Left forelimb (tissue), 1 donor: ENCODE results near the gene MANF.

Experiments
- DNase-seq: peaks from one replicate; pipeline ENCODE4 v3.0.0-alpha.2; 2018; ENCODE audit warnings: low spot score

MANF gene

DNA sequence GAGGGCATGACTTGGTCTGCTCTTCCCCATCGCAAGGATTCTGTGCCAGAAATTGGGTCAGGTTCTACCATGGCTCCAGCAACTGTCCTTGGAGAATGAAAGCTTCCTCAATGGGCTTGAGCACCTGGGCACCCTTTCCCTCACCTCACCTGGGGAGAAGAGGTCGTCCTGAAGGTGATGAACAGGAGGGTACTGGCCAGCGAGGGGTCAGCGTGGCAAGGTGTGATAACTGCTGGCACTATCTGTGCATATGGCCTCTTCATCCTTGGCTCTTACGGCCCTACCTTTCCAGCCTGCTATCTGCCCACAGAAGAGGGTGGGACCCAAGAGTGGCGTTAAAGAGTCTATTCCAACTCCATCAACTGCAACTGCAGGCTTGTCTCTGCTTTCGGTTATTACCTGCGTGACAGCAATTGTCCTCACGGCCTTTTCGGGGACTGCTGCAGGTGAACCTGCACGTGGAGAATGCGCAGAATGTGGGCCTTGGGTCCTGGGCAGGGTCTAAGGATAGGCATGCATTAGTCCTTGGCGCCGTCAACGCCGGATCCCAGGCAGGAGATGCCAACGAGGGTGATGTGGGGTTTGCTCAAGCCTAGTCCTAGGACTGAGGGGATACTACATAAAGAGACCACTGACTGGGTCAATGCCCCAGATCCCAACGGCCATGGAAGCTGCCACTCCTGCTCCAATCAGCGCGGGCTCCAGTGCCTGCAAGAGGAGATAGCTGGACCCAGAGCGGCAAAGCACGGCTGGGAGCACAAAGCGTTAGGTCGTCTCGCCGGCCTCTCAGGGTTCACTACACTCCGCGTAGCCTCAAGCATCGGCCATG, 5.4 kb downstream of the MANF start:
- DNase-seq, result no peak

DNA sequence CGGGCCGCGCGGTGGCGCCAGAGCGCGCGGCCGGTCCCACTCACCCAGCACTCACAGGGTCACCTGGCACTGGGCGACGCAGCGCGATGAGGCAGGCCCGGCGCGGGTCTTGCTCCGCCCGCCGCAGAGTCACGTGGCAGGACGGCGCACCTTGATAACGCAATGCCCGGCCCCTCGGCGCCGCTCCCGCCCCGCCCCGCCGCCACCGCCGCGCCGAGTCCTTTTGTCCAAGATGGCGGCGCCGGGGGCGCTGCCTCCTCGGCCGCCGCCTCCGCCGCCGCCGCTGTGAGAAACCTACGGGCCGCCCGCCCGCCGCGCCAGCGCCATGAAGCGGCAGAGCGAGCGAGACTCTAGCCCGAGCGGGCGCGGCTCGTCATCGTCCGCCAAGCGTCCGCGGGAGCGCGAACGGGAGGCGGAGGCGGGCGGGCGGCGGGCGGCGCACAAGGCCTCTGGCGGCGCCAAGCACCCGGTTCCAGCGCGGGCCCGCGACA, 6.0 kb downstream of the MANF start, which contains the start of gene RBM15B:
TSS of gene RBM15B (plus strand) at position 211 of the 491 bp plus-strand sequence. CDS start at position 326, 115 bp downstream.
- peak; percentile 99 for DNase-seq

DNA sequence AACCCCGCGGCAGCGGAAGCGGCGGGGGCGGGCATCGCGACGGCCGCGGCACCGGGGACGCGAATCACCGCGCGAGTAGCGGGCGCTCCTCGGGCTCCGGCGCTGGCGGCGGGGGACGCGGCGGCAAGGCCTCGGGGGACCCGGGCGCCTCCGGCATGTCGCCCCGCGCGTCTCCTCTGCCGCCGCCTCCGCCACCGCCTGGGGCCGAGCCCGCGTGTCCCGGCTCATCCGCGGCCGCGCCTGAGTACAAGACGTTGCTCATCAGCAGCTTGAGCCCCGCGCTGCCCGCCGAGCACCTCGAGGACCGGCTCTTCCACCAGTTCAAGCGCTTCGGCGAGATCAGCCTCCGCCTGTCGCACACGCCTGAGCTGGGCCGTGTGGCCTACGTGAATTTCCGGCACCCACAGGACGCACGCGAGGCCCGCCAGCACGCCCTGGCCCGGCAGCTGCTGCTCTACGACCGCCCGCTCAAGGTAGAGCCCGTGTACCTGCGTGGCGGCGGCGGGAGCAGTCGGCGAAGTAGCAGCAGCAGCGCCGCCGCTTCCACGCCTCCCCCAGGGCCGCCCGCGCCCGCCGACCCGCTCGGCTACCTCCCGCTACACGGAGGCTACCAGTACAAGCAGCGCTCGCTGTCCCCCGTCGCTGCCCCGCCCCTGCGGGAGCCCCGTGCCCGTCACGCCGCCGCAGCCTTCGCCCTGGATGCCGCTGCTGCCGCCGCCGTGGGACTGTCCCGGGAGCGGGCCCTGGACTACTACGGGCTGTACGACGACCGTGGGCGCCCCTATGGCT, 6.7 kb downstream of the MANF start:
- DNase-seq, result no peak

- no peak for DNase-seq
Measured at GRCh38 chr3:51392355-51393133, 7.5 kb downstream of the MANF start.

- no peak for DNase-seq
Measured at GRCh38 chr3:51393134-51393495, 8.0 kb downstream of the MANF start.

DNA sequence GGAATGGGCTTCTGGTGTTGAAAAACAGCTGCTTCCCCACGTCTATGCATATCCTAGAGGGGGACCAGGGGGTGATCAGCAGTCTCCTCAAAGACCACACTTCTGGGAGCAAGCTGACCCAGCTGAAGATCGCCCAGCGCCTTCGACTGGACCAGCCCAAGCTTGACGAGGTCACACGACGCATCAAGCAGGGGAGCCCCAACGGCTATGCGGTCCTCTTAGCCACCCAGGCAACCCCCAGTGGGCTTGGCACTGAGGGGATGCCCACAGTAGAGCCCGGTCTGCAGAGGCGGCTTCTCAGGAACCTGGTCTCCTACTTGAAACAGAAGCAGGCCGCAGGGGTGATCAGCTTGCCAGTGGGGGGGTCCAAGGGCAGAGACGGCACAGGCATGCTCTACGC, 8.5 kb downstream of the MANF start:
- DNase-seq, result no peak

DNA sequence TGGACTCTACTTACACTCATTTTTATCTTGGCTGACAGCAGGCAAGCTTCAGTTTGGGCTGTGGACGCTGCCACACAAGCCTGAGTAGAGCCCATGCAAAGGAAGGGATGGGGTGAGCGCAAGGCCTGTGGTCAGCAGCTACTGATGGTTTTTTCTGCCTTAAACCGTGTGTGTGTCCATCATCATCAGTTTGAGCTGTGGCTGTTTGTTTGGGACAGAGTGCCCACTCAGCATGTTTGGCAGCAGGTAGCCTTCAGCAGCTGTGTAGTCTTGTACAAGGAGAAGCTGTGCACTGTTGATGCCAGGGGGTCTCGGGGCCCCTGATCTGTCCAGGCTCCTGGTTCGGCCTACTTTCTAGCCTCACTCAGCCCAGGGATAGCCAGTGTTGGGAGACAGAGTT, 9.4 kb downstream of the MANF start:
- DNase-seq, result no peak

DNA sequence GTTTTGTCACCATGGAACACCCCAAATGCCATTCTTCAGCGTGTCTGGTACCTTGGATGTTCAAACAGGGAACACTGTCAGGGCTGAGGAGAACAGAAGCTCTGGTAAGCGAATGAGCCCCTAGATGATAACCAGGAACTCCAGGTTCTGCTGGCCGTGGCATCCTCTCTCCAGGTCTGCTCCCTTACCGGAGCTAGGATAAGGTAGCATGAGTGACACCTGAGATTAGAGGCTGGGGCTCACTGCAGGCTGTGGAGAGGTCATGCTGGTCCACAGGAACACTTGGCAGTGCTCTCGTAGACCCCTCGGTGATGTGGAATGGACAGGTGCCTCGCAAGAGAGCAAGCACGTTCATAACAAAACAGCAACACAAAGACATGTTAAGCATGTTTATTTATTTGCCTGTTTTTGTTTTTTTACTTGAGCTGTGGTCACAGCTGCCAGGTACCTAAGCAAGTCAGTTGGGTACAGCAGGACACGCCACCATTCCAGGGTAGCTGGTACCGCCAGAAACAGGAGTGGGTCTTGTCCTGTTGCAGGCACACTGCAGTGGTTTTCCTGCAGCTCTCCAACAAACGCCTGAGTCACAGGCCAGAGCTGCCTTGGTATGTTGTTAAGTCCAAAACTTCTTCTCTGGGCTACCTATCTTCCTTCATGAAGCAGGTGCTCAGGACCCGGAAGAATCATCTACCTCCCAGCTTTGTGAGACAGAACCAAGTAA, 10.6 kb downstream of the MANF start:
- DNase-seq, result no peak

- DNase-seq, result no peak
Measured at GRCh38 chr3:51396401-51396800, 11.3 kb downstream of the MANF start.

DNA sequence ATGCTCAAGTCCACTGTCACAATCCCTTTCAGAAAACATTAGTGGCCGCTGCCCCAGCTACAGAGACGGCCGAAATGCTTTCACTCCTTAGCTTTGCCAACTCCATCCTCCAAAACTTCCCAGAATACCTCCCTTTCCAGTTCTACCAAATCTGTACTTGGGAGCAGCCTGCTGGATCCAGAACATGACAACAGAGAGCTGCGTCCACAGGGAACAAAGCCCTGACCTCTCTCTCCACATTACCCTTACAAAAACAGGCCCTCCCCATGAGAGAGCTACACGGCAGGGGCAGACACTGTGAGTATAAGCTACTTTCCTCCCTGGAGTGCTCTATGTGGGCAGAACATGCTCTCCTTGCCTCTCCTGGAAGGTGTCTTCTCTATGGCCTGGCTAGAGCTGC, 12.3 kb downstream of the MANF start:
- no peak for DNase-seq

DNA sequence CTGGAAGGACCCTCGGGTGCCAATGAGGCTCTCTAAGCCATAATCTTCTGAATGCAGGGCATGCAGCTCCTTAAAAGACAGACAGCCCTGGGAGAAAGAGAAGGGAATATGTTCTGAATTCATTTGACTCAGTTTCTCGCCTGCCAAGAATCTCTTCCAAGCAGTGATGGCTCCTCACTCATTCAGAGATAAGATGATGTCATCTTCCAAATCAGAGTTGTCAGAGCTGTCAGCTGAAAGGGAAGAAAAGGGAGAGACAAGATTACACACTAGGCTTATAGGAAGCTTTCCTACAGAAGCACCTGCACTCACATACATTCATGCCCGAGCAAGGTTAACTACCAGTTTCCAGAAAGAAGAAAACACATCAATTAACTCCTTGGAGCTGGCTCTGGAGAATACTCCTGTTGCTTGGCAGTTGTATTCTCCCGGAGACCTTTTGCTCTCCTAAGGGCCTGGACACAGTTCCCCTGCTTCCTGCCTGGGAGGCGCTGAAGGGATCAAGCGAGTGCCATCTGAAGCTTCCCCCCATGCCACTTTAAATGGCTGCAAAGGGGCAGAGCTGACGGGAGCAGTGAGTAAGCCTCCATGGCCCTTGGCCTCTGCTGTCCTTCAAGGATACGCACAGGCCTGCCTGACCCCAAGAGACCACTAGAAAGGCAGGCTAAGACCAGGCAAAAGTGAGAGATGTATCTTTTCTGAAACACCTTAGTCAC, 13.7 kb downstream of the MANF start:
- DNase-seq, result no peak

DNA sequence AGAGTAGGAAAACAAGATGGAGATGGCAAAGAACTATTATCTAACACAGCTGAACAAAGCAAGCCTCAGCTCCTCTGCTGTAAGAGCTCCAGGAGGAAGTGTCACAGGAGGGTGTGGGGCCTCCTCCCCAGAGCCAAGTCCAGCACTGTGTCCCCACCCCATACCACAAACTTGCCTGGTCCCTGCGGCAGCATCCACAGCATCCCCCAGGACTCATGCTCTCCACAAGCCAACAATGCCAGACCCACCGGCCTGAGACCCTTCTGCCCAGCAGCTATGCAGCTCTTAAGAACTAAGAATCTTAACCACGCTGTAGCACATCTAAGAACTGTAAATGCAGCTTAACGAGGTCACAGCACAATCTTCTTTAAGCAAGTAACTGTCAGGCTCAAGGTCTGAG, 15.1 kb downstream of the MANF start:
- no peak for DNase-seq

DNA sequence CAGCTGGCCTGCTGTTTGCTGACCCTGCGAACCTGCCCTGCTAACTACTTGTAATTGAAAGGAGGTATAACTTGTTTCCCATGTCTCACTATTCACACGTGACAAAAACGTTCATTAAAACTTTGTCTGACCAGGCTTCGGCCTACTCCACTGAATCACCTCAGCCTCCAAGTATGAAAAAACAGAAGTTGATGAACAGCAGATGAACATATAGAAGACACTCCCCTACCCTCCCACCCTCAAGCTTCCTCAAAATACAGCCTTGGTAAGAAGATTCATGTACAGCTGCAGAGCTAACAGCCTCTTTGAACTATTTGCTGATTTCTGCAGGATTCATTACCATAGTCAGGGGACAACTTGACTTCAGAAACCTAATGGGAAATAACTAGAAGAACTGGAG, 16.6 kb downstream of the MANF start:
- DNase-seq, result no peak

DNA sequence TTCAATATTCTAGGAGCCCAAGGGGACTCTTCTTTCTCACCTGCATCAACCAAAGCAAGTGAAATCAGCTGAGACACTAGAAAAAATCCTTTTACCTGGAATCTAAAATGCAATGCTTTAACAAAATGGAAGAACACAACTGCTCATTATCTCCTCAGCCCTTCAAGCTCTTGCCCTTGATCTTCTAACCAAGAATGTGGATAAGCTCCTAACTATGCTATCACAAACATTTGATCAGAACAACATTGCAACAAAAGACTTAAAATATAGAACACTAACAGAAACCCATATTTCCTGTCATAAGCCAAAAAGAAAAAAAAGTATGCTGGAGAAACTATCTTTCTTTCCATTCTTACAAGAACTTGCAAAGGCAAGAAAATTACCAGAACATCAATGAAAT, 18.6 kb downstream of the MANF start:
- no peak for DNase-seq

DNA sequence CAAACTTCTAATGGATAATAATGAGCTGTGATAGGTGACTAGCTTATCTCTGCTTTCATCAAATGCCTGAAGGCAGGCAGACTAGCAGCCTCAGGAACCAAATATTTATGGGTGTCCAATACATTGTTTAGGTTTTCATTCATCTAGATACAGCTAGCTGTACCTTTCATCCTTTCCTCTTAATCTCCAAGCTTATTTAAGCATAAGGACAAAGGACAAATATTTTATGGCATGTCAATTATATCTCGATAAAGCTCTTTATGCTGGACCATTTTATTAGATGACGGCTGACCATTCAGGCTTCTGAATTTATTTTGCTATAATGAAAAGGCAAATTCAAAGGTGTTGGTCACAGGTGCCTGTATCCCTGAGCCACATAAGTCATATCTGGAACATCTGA, 22.9 kb downstream of the MANF start:
- DNase-seq, result no peak

DNA sequence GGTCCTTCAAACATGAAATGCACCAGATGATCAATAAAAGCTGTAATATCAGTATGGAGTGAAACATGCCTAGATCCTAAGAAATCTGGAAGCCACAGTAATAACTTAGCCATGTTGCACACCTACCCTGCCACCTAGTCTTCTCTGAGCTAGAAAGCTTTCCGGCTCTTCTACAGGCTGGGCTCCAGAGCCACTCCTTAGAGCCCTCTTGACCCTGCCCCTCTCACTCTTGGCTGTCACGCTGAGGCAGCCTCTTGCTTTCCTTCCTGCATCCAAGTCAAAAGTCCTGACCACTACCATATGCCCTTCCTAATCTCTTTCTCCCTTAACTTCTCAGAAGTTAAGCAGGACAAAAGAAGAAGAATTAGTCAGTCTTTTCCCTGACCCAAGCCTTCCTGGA, 23.7 kb downstream of the MANF start:
- DNase-seq, result no peak

DNA sequence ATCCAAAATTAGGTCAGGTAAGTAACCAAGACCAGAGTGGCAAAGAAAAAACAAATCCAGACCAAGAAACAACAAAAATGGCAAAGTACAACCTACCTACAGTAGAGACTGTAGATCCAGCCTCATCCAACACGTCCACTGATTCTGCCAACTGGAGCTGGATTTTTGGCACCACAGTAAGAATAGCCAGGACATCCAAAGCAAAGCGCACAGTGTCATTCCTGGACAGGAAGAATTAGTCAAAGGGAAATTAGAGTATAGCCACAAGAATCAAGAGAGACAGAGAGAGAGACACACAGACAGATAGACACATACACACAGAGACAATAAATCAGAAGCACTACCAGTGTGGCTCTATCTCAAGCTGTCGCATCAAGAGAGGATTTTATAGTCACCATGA, 37.1 kb downstream of the MANF start:
- DNase-seq, result no peak

GRCh38 chr3:51426921-51427320, 41.8 kb downstream of the MANF start:
- no peak for DNase-seq

DNA sequence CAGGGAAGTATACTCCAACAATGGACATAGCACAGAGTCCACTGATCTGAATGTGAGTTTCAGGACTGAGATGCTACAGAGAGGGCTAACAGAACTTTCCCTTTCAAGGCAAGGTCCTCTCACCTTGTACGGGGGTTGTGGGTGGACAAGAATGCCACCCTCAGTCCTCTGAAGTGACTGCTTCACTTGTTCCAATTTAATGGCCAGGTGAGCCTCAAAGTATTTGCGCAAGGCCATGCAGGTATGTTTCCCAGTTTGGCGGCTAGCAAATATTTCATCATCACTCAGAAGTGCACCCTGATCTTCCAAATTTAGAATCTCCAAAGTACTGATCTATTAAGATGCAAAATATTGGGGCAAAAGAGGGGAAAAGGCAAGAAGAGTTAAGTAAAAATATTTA, 44.0 kb downstream of the MANF start:
- no peak for DNase-seq

DNA sequence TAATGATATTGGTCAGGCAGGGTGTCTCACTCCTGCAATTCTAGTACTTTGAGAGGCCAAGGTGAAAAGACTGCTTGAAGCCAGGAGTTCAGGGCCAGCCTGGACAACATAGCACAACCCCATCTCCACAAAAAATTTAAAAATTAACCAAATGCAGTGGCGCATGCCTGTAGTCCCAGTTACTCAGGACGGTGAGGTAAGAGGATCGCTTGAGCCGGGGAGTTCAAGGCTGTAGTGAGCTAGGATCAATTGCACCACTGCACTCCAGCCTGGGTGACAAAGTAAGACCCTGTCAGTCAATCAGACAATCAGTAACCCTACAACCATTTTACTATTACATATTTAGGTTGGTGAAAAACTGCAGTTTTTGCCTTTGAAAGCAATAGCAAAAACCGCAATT, 49.0 kb downstream of the MANF start:
- no peak for DNase-seq

GRCh38 chr3:51434746-51435327, 49.7 kb downstream of the MANF start:
- DNase-seq, result no peak
